Panc1 (cell line): ENCODE data around the gene LACTBL1. TPM values are rescaled to one million over a fixed set of nuclear protein-coding genes. Genes with fewer than 3 reads are reported as not detected.

ENCODE experiments used
- ATAC-seq: fragments of 200-7000 bp; cut with Tn5 transposase; 2 replicates; pipeline ENCODE4 v1.9.1; 2020; ENCODE audit warnings: mild to moderate bottlenecking, moderate library complexity
- Bru-seq: library from RNA; stranded (reverse); fragments of 400-500 nt; gene quantifications from one replicate; lab custom pipeline; 2021; lab: Mats Ljungman, UMichigan
- BruChase-seq, 2 experiments: library from RNA; stranded (reverse); fragments of 400-500 nt; gene quantifications; one replicate each; lab custom pipeline; 2021; lab: Mats Ljungman, UMichigan
- BruUV-seq: library from RNA; stranded (reverse); fragments of 400-500 nt; replicated peaks from 2 replicates; lab custom pipeline; 2021; lab: Mats Ljungman, UMichigan
- CTCF ChIA-PET: fragments of 300-600 bp; sonication (Branson Sonifier 250); formaldehyde crosslinking; loops from one replicate; lab custom pipeline; 2022; ENCODE audit warnings: antibody characterized with exemption; lab: Charles Lee
- POLR2A ChIA-PET: fragments of 300-600 bp; sonication (Branson Sonifier 250); formaldehyde crosslinking; loops from one replicate; lab custom pipeline; 2022; ENCODE audit warnings: antibody characterized with exemption; lab: Charles Lee
- DNase-seq: peaks from one replicate; pipeline ENCODE4 v3.0.0-alpha.2; 2010; ENCODE audit warnings: low read depth, low spot score
- H3K27ac ChIP-seq: 2 replicates; pipeline ENCODE4 v1.5.1; 2011; ENCODE audit warnings: mild to moderate bottlenecking, low read length, inconsistent platforms
- H3K27me3 ChIP-seq: fragments of 200-500 bp; sonication (Bioruptor generic); 2 replicates; pipeline ENCODE4 v1.6.0; 2014; ENCODE audit warnings: low read length, inconsistent platforms; ENCODE audit not compliant: control insufficient read depth, insufficient read depth
- H3K36me3 ChIP-seq: fragments of 200-500 bp; sonication (Bioruptor generic); 2 replicates; pipeline ENCODE4 v1.5.1; 2014; ENCODE audit warnings: inconsistent platforms, mild to moderate bottlenecking, low read length, moderate library complexity; ENCODE audit not compliant: control insufficient read depth, insufficient read depth
- H3K4me1 ChIP-seq: 2 replicates; pipeline ENCODE4 v1.5.1; 2011; ENCODE audit warnings: inconsistent platforms, mild to moderate bottlenecking, low read length, moderate library complexity; ENCODE audit not compliant: control insufficient read depth, insufficient read depth
- H3K4me3 ChIP-seq, 2 experiments: 2 replicates each; pipeline ENCODE4 v1.5.1; 2011 to 2012; ENCODE audit warnings: low read depth in 2 of 2, low read length in 2 of 2, mild to moderate bottlenecking in 2 of 2, inconsistent platforms in 1 of 2, moderate library complexity in 1 of 2
- H3K9me3 ChIP-seq: fragments of 200-500 bp; sonication (Bioruptor generic); 2 replicates; pipeline ENCODE4 v1.5.1; 2014; ENCODE audit warnings: low read depth, mild to moderate bottlenecking, inconsistent platforms, low read length, moderate library complexity; ENCODE audit not compliant: control insufficient read depth, insufficient read depth
- CTCF ChIP-seq: fragments of 450-650 bp; IDR thresholded peaks from 2 replicates; pipeline ENCODE4 v1.5.1; 2017; ENCODE audit warnings: mild to moderate bottlenecking
- POLR2AphosphoS5 ChIP-seq: IDR thresholded peaks from 2 replicates; pipeline ENCODE4 v1.6.1; 2012; ENCODE audit warnings: mild to moderate bottlenecking, low read depth, low read length, moderate library complexity
- REST ChIP-seq, 2 experiments: IDR thresholded peaks; 2 replicates each; pipeline ENCODE4 v1.6.1; 2011 to 2012; ENCODE audit warnings: low read depth in 2 of 2, control low read depth in 1 of 2, low read length in 1 of 2, mild to moderate bottlenecking in 1 of 2, moderate library complexity in 1 of 2; ENCODE audit not compliant: insufficient read depth in 1 of 2
- SIN3A ChIP-seq: IDR thresholded peaks from 2 replicates; pipeline ENCODE4 v1.6.1; 2012; ENCODE audit warnings: low read depth, mild to moderate bottlenecking, low read length, moderate library complexity, borderline replicate concordance; ENCODE audit not compliant: insufficient read depth
- TCF7L2 ChIP-seq: IDR thresholded peaks from 2 replicates; pipeline ENCODE4 v1.6.1; 2011; ENCODE audit warnings: mild to moderate bottlenecking, low read depth, low read length, inconsistent platforms
- in situ Hi-C: cut with HindIII; loops from 2 replicates; pipeline ENCODE4 v1.10.0; 2016; ENCODE audit warnings: low sequenced_read_pairs, low pct_unique_long_range_greater_than_20kb
- intact Hi-C: fragments of 100-400 bp; cut with micrococcal nuclease; formaldehyde crosslinking; loops from one replicate; pipeline ENCODE4 v1.10.0; 2022; ENCODE audit not compliant: unreplicated experiment
- long read RNA-seq: library from polyadenylated mRNA; unstranded; transcript quantifications from one replicate; pipeline ENCODE4 v2.0.0, GENCODE V29; 2021; ENCODE audit not compliant: unreplicated experiment
- polyA plus RNA-seq: library from polyadenylated mRNA; unstranded; fragments of >200 nt; gene quantifications from one replicate; pipeline ENCODE4 v1.2.1, GENCODE V29; 2012; ENCODE audit warnings: missing spikeins; ENCODE audit not compliant: insufficient read length
- total RNA-seq: library from RNA; stranded (reverse); gene quantifications from one replicate; pipeline ENCODE4 v1.2.1, GENCODE V29; 2021; ENCODE audit not compliant: unreplicated experiment

The LACTBL1 gene
- total RNA-seq (not detected), Bru-seq, nascent RNA (not detected), BruChase-seq, experiment 1, labeled RNA remaining after a 2-hour chase (percentile 2 among the genes with signal in this experiment), BruChase-seq, experiment 2, labeled RNA remaining after a 6-hour chase (percentile 7 among the genes with signal in this experiment)
- polyA plus RNA-seq, result not detected
- long read RNA-seq, result 0 reads

- POLR2A ChIA-PET, result interaction anchor here (0.6 kb wide), 1 partner anchor 210 kb away, joined by 4 read pairs; no protein-coding TSS in a partner anchor
- no TSS peak for BruUV-seq
- ATAC-seq (no peak), DNase-seq (no peak)
- H3K9me3 ChIP-seq, result no peaks in the 10 kb centered on the region
- in situ Hi-C loops (no loop called here), intact Hi-C loops (loop anchor here (10.0 kb wide), 1 partner anchor 302 kb away; no protein-coding TSS in a partner anchor)
- TF ChIP-seq TCF7L2 (no peak), SIN3A (no peak), POLR2AphosphoS5 (no peak)
- no peaks in the 10 kb centered on the region for H3K4me1 ChIP-seq
- CTCF ChIA-PET, result interaction anchor here (0.7 to 1.2 kb wide), 2 partner anchors 114 to 212 kb away, joined by 5 read pairs; no protein-coding TSS in a partner anchor
- H3K4me3 ChIP-seq, result no peak within 1 kb of the TSS
- no peaks in the 10 kb centered on the region for H3K36me3 ChIP-seq
- peaks cover 13% of the 10 kb centered on the region for H3K27me3 ChIP-seq
- H3K27ac ChIP-seq, result no peak within 1 kb of the TSS
These were observed at the start of gene LACTBL1 for GRCh38 chr1:22972760-22973159. TSS of gene LACTBL1 (minus strand) at chr1:22972866. CDS start at chr1:22972316, 550 bp downstream.

GRCh38 chr1:23021834-23022233 lies 49.2 kb upstream of the LACTBL1 start:
- Histone ChIP-seq H3K4me1 (peaks cover 5% of the 10 kb centered on the region; the same call in 1 of the 2 replicates), H3K4me3 (no peak overlapping the region), H3K36me3 (no peaks in the 10 kb centered on the region; the same call in 1 of the 2 replicates), H3K9me3 (no peaks in the 10 kb centered on the region), H3K27me3 (no peaks in the 10 kb centered on the region), H3K27ac (no peak overlapping the region)
- intact Hi-C loops, result no loop called here
- ChIA-PET CTCF (no interaction called here), POLR2A (no interaction called here)
- in situ Hi-C loops, result no loop called here
- no TSS peak for BruUV-seq
- ATAC-seq (no peak), DNase-seq (no peak)
- TF ChIP-seq TCF7L2 (no peak), SIN3A (no peak), CTCF (no peak), POLR2AphosphoS5 (no peak), REST (IDR thresholded peaks at IDR 0.05; ENCODE audit: insufficient read depth in 1 of 2, low read depth in 2 of 2, low read length in 1 of 2) (no peak)
